Activated CD4-positive, alpha-beta T cell treated with anti-CD3 and anti-CD28 coated beads, Interleukin-2, amount 10 ng/mL, durations not matched to agents 24 days and 14 days (primary cell): ENCODE data around the gene MYOZ3. TPM values are rescaled to one million over a fixed set of nuclear protein-coding genes. Genes with fewer than 3 reads are reported as not detected.

Experiments used
- DNase-seq: peaks from one replicate; pipeline ENCODE4 v3.0.0; 2022
- H3K27ac Mint-ChIP-seq: one replicate; pipeline ENCODE4 v1.8.0; 2022; ENCODE audit warnings: mild to moderate bottlenecking, mixed read lengths
- H3K27me3 Mint-ChIP-seq: one replicate; pipeline ENCODE4 v1.8.0; 2022; ENCODE audit warnings: mixed read lengths
- H3K36me3 Mint-ChIP-seq: one replicate; pipeline ENCODE4 v1.8.0; 2022; ENCODE audit warnings: low read depth, mild to moderate bottlenecking, mixed read lengths
- H3K4me1 Mint-ChIP-seq: one replicate; pipeline ENCODE4 v1.8.0; 2021; ENCODE audit warnings: mixed read lengths
- H3K4me3 Mint-ChIP-seq: one replicate; pipeline ENCODE4 v1.8.0; 2022; ENCODE audit warnings: mild to moderate bottlenecking, moderate library complexity, mixed read lengths
- H3K9me3 Mint-ChIP-seq: one replicate; pipeline ENCODE4 v1.8.0; 2021; ENCODE audit warnings: mixed read lengths
- intact Hi-C: fragments of 100-400 bp; cut with micrococcal nuclease; formaldehyde crosslinking; loops from one replicate; pipeline ENCODE4 v1.15.1; 2023
- total RNA-seq: library from RNA; stranded (reverse); gene quantifications from 2 replicates; pipeline ENCODE4 v1.2.3, GENCODE V29; 2022

MYOZ3 gene, protein sequence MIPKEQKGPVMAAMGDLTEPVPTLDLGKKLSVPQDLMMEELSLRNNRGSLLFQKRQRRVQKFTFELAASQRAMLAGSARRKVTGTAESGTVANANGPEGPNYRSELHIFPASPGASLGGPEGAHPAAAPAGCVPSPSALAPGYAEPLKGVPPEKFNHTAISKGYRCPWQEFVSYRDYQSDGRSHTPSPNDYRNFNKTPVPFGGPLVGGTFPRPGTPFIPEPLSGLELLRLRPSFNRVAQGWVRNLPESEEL
- total RNA-seq, result 0.07 and 0.28 TPM in 2 replicates

DNA sequence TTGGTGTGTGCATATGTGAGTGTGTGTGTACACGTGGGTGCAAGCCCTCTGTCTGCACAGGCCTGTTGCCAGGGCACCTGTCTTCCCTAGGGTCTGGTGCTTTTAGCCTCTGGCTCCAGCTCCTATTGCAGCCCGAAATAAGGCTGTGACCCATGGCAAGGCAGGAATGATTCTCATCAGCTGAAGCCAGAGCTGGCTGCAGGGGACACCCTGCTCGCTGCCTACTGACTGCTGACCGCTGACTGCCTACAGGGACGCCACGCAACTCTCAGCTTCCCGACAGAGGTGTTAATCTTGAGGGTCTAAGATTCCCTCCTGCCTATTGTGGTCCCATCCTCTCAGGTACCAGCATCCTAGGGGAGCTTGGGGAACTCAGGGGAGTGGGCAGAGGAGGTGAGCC lies at the start of gene MYOZ3:
Gene MYOZ3 (plus strand): TSS at position 166 of the 400 bp plus-strand sequence. CDS start 1,691 bp downstream, outside the sequence.
- intact Hi-C loops, result no loop called here
- Mint-ChIP-seq H3K27me3 (peaks cover 29% of the 10 kb centered on the region), H3K4me1 (peaks cover 8% of the 10 kb centered on the region), H3K27ac (no peak within 1 kb of the TSS), H3K9me3 (no peaks in the 10 kb centered on the region), H3K36me3 (no peaks in the 10 kb centered on the region), H3K4me3 (no peak within 1 kb of the TSS)
- DNase-seq, result no peak

DNA sequence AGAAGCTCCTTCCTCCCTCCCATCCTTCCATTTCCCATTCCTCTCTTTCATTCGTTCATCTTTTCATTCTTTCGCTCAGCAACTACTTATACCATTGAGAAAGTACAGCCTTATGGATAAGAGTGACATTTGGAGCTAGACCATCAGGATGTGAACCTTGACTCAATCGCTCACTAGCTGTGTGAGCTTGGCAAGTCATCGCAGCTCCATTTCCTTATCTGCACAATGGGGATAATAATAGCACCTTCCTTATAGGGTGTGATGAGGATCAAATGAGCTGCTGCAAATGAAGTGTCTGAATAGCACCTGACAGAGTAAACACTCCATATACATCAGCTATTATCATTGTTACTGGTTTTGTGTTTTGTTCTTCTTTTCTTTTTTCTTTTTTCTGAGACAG lies 48.6 kb upstream of the MYOZ3 start:
- intact Hi-C loops, result no loop called here
- no peak for DNase-seq
- H3K9me3 Mint-ChIP-seq, result no peaks in the 10 kb centered on the region

DNA sequence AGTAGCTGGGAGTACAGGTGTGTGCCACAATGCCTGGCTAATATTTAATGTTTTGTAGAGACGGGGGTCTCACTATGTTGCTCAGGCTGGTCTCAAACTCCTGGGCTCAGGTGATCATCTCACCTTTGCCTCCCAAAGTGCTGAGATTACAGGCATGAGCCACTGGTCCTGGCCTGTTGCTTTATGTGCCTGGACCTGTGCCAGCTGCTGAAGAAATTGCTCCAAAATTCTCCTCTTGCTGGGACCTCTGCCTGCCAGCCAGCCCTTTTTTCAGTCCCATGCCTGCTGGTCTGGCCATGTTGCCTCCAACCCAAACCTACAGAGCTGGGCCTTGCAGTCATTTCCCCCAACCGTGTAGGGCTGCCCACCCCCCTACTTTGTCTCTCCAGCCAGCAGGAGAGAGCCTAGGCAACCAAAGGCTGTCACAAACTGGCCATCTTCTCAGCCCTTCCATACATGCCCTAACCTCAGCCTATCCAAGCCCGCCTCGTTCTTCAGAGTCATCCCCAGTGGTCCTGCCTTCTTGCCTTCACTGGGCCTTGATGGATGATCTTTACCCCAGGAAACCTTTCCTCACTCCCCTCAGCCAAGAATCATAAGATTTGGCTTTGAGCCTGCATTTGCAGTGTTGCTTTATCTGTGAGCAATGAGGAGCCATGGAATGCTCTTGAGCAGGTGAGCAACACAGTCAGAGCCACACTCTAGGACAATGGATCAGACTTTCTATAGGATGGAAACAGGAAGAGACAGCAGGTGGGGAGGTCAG lies 48.0 kb upstream of the MYOZ3 start:
- Mint-ChIP-seq H3K9me3 (no peaks in the 10 kb centered on the region), H3K27ac (no peak overlapping the region), H3K4me1 (no peaks in the 10 kb centered on the region), H3K4me3 (no peak overlapping the region), H3K27me3 (peaks cover 3% of the 10 kb centered on the region), H3K36me3 (no peaks in the 10 kb centered on the region)
- DNase-seq, result no peak
- intact Hi-C loops, result no loop called here

More for the DNA sequence above, 48.6 kb upstream of the MYOZ3 start:
- peaks cover 3% of the 10 kb centered on the region for H3K27me3 Mint-ChIP-seq
- no peaks in the 10 kb centered on the region for H3K4me1 Mint-ChIP-seq
- H3K4me3 Mint-ChIP-seq, result no peak overlapping the region
- H3K27ac Mint-ChIP-seq, result no peak overlapping the region
- no peaks in the 10 kb centered on the region for H3K36me3 Mint-ChIP-seq

DNA sequence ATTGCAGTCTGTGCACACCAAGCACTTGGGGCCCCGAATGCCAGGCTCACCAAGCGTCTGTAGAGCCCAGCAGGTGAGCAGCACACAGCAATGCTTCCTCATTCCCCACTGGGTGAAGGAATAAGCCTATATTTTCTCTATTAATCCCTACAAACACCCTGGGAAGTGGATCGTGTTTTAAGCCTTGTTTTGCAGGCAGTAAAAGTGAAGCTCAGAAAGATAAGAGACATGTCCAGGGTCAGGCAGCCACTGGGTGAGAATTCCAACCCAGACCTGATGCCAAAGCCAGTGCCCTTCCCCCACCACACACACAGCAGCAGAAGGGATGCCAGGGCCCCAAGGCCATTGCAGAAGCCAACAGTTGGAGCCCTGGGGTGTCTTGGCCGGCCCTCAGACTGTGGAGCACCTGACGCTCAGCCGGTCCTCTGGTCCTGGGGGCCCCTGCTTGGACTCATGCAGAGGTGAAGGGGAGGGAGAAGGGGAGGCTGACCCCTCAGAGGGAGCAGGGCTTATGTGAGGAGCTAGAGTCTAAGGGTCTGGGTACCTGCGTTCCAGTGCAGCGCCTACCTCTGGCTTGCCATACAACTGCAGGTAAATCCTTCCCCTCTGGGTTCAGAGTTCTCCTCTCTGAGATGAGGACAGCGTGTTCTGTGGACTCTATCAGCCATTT lies 46.9 kb upstream of the MYOZ3 start:
- no peak for DNase-seq
- Mint-ChIP-seq H3K36me3 (no peaks in the 10 kb centered on the region), H3K4me1 (no peaks in the 10 kb centered on the region), H3K27me3 (peaks cover 3% of the 10 kb centered on the region), H3K27ac (no peak overlapping the region), H3K4me3 (no peak overlapping the region), H3K9me3 (no peaks in the 10 kb centered on the region)
- intact Hi-C loops, result no loop called here

DNA sequence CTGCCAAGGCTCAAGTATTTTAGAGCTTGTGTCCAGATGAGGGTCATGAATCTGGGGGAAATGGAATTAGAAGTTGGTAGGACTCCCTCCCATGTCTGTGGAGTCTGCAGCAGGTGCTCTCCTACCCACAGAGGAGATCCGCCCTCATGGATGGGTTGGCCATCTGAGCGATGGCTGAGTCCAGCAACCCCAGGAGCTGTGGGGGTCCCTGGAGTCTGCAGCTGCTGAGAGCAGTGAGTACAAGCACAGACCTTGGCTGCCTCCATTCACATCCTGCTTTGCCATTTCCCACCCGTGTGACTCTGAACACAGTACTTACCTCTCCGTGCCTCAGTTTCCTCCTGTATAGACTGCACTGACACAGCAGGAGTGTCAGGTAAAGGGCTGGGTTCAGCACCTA lies 46.4 kb upstream of the MYOZ3 start:
- Mint-ChIP-seq H3K27ac (no peak overlapping the region), H3K4me1 (no peaks in the 10 kb centered on the region), H3K36me3 (no peaks in the 10 kb centered on the region), H3K27me3 (peaks cover 3% of the 10 kb centered on the region), H3K4me3 (no peak overlapping the region), H3K9me3 (no peaks in the 10 kb centered on the region)
- intact Hi-C loops, result no loop called here
- DNase-seq, result no peak

DNA sequence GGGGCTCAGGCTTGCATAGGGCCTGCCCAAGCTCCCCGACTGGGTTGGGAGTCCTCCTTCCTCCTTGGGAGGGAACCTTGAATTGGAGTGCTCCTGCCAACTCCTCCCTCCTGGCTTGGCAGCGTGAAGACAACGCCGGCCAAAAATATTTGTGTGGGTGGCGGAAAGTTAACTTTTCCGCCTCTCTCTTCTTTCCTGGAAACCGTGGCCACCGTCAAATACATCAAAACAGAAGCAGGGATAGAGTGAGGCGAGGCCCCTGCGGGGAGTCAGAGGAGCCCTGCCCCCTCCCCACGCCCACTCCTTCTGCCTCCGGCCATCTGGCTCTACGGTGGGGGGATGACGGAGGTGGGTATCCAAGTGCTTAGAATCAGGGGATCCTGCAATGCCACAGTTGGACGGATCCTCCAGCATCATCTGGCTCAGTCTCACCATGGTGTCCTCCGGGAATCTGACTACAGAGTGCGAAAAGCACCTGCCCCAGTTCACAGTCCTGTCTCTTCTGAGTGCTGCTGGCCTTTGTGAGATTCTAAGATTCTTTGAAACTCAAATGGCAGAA lies 45.8 kb upstream of the MYOZ3 start:
- H3K36me3 Mint-ChIP-seq, result no peaks in the 10 kb centered on the region
- no peak overlapping the region for H3K4me3 Mint-ChIP-seq
- no peaks in the 10 kb centered on the region for H3K9me3 Mint-ChIP-seq
- peaks cover 6% of the 10 kb centered on the region for H3K27me3 Mint-ChIP-seq
- intact Hi-C loops, result no loop called here
- H3K27ac Mint-ChIP-seq, result no peak overlapping the region
- no peaks in the 10 kb centered on the region for H3K4me1 Mint-ChIP-seq
- DNase-seq, result no peak

DNA sequence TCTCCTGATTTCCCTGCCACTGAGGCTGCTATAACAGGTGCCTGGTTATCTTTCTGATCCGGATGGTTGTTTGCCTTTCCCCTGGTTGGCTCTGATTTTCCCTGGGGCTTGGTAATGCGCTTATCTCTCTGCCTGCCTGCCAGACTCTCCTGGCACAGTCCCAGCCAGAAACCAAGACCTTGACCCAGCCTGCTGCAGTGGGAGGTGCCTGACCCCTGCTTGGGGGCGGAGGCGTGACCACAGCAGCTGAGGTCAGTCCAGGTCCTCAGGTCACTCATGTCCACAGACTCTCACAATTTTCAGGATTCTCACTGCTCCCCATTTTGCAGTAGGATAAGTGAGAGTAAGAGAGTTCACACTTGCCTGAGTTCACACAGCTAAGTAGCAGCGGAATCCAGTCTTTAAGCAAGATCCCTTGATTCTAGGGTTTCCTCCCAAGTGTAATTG lies 45.0 kb upstream of the MYOZ3 start:
- intact Hi-C loops, result no loop called here

DNA sequence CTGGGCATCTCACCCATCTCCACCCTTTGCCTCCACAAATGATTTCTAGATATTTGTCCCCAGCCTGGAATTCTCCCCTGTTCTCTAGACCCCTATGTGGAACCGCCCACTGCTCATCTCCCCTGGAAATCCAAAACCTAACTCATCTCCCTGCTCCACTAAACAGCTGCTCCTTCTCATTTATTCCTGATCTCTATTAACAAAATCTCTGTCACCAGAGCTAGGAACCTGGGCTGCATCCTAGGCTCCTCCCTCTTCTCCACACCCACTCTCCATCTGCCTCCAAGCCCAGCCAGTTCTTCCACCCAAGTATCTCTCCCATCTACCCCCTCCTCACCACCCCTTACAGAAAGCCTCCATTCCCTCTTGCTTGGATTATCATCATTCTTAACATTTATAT lies 44.5 kb upstream of the MYOZ3 start:
- Mint-ChIP-seq H3K27ac (no peak overlapping the region), H3K4me3 (no peak overlapping the region), H3K9me3 (no peaks in the 10 kb centered on the region), H3K36me3 (no peaks in the 10 kb centered on the region), H3K27me3 (peaks cover 9% of the 10 kb centered on the region), H3K4me1 (no peaks in the 10 kb centered on the region)
- intact Hi-C loops, result no loop called here
- DNase-seq, result no peak

More for the DNA sequence above, 45.0 kb upstream of the MYOZ3 start:
- H3K27ac Mint-ChIP-seq, result no peak overlapping the region
- no peaks in the 10 kb centered on the region for H3K4me1 Mint-ChIP-seq
- H3K36me3 Mint-ChIP-seq, result no peaks in the 10 kb centered on the region
- H3K4me3 Mint-ChIP-seq, result no peak overlapping the region
- no peaks in the 10 kb centered on the region for H3K9me3 Mint-ChIP-seq
- H3K27me3 Mint-ChIP-seq, result peaks cover 9% of the 10 kb centered on the region
- no peak for DNase-seq

DNA sequence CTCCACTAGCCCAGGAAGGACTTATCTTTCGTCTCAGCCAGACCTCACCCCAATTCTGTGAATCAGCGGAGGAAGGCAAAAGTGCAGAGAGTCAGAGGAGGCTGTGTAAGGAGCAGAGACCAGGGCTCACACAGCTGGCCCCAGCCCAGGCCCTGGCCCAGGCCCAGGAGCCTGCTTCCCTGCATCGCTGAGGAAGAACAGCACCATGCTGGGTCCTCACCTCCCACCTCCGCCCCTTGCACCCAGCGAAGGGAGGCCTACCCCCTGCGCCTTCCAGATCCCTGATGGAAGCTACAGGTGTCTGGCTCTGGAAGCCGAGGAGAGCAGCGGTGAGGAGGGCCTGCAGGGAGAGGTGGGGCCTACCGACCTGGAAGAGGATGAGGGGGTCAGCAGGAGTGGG lies 42.9 kb upstream of the MYOZ3 start:
- Mint-ChIP-seq H3K36me3 (no peaks in the 10 kb centered on the region), H3K4me3 (no peak overlapping the region), H3K27me3 (peaks cover 14% of the 10 kb centered on the region), H3K9me3 (no peaks in the 10 kb centered on the region), H3K27ac (no peak overlapping the region), H3K4me1 (peaks cover 5% of the 10 kb centered on the region)
- intact Hi-C loops, result no loop called here
- DNase-seq, result no peak

DNA sequence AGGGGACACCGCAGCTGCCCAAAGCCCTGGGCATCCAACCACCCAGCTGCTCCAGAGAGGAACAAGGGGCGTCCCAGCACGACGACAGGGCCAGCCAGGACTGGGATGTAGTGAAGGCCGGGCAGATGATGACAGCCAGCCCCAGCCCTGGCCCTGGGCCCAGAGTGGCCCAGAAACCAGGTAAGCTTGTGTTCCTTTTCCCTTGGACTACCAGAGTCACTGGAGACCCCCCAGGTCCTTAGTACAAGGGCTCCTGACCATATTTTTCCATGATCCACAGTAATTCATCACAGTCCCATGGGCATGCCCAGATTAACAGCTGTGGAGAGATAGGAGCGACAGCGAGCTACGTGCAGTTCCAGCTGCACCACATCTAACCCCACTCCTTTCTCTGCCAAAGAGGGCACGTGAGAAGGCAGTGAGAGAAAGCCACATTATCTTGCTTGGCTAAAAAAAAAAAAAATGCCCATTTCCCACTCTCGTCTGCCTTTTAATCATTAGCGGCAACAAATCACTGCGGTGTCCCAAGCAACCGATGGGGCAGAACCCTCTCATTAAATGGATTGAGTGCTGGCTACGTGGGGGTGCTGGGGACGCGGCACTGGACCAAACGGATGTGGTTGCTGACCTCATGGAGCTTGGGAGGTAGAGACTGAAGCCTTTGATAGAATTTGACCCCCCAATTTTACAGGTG lies 42.3 kb upstream of the MYOZ3 start:
- intact Hi-C loops, result no loop called here
- no peaks in the 10 kb centered on the region for H3K9me3 Mint-ChIP-seq
- H3K27ac Mint-ChIP-seq, result no peak overlapping the region
- no peak overlapping the region for H3K4me3 Mint-ChIP-seq
- H3K4me1 Mint-ChIP-seq, result peaks cover 10% of the 10 kb centered on the region
- H3K27me3 Mint-ChIP-seq, result peaks cover 19% of the 10 kb centered on the region
- no peak for DNase-seq
- no peaks in the 10 kb centered on the region for H3K36me3 Mint-ChIP-seq

DNA sequence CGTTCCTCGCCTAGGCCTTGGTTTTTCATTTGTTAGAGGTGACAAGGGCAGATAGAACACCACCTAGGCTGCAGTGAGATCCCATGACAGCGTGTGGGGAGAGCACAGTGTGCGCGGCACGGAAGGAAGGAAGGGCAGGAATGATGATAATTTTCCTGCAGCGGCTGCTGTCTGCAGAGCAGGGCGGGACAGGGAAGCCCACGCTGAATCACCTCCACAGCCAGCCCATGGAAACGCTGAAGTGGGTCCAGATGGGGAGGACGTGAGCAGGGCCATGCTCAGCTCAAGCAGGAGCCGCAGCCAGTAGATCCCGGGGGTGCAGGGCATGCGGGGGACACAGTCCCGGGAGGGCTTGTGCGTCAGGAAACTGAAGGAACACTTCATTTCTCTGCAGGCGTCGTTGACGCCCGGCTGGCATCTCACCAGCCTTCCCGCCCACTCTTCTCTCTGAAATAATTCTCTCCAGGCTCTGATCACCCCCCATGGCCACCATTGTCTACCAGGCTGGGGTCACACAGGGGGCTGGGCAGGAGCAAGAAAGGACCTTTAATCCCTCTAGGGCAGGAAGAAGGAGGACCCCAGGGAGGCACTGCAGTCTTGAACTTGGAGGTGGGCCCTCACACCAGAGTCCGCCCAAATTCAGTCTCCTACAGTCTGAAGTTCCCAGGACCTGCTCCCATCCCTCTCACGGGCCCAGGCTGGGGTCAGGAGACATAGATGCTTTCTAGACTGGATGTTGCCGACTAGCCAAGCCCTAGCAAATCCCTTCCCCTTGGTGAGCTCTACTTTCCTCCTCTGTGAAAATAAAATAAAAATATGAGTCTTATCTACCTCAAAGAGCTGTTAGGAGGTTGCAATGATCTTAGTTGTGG lies 41.5 kb upstream of the MYOZ3 start:
- H3K36me3 Mint-ChIP-seq, result no peaks in the 10 kb centered on the region
- no peaks in the 10 kb centered on the region for H3K9me3 Mint-ChIP-seq
- DNase-seq, result no peak
- intact Hi-C loops, result no loop called here
- no peak overlapping the region for H3K4me3 Mint-ChIP-seq
- no peak overlapping the region for H3K27ac Mint-ChIP-seq
- peaks cover 16% of the 10 kb centered on the region for H3K4me1 Mint-ChIP-seq
- peaks cover 26% of the 10 kb centered on the region for H3K27me3 Mint-ChIP-seq

DNA sequence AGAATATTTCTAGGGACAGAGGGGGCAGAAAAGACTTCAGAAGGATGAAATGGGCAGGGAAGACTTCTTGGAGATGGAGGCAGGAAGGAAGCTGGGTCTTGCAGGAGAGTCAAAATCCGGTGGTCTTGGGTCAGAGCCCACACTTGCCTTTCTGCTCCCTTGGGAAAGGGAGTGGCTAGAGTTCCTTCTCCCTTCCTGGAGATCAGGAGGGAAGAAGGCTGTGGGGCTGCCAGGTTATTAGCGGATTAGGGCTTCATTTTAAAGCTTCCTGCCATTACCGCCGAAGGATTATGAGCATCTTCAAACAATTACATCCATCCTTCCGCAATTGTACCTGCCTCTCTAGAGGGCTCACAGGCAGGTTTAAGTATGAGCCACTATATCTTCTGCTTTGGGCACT lies 39.8 kb upstream of the MYOZ3 start:
- intact Hi-C loops, result no loop called here
- H3K27ac Mint-ChIP-seq, result no peak overlapping the region
- no peaks in the 10 kb centered on the region for H3K9me3 Mint-ChIP-seq
- peaks cover 30% of the 10 kb centered on the region for H3K27me3 Mint-ChIP-seq
- no peaks in the 10 kb centered on the region for H3K36me3 Mint-ChIP-seq
- no peak overlapping the region for H3K4me3 Mint-ChIP-seq
- no peak for DNase-seq
- H3K4me1 Mint-ChIP-seq, result peaks cover 16% of the 10 kb centered on the region

DNA sequence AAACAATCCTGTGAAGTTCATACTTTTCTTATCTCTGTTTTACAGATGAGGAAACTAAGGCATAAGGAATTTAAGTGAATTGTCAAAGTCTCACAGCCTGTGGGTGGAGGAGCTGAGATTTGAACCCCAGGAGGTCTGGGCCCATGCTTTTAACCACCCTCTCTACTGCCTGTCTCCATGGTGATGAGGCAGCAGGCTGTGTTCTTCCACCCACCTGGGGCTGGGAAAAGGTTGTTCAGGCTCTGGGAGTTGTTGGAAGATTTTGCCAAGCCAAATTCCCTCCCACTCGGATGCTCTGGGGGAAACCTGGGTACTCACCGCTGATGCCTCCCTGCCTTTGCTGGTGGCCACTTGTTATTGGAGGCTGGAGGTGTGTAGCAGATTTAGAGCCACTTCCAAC lies 38.9 kb upstream of the MYOZ3 start:
- H3K9me3 Mint-ChIP-seq, result no peaks in the 10 kb centered on the region
- no peak for DNase-seq
- H3K4me1 Mint-ChIP-seq, result peaks cover 16% of the 10 kb centered on the region
- H3K4me3 Mint-ChIP-seq, result no peak overlapping the region
- no peak overlapping the region for H3K27ac Mint-ChIP-seq
- intact Hi-C loops, result no loop called here
- H3K36me3 Mint-ChIP-seq, result no peaks in the 10 kb centered on the region
- H3K27me3 Mint-ChIP-seq, result peaks cover 33% of the 10 kb centered on the region
